HepG2 (cell line): ENCODE measurements around the gene AK8. TPM values are rescaled to one million over a fixed set of nuclear protein-coding genes. Genes with fewer than 3 reads are reported as not detected.

Source experiments
- ATAC-seq: fragments of 200-7000 bp; cut with Tn5 transposase; 3 replicates; pipeline ENCODE4 v1.9.1; 2020; ENCODE audit warnings: mild to moderate bottlenecking, moderate library complexity
- BruUV-seq: library from RNA; stranded (reverse); fragments of 400-500 nt; replicated peaks from 2 replicates; lab custom pipeline; 2021; lab: Mats Ljungman, UMichigan
- CTCF ChIA-PET: fragments of 300-600 bp; formaldehyde crosslinking; extraction: SDS; loops from one replicate; lab custom pipeline; 2021; ENCODE audit warnings: low total read pairs, inconsistent platforms, low intra/inter-chr PET ratio; lab: Yijun Ruan, JAX
- POLR2A ChIA-PET: fragments of 350-600 bp; sonication (Branson Sonifier 250); formaldehyde crosslinking; loops from one replicate; lab custom pipeline; 2020; ENCODE audit warnings: antibody characterized with exemption, inconsistent platforms; lab: Yijun Ruan, JAX
- DNase-seq: peaks from one replicate; pipeline ENCODE4 v3.0.0-alpha.2; 2015; ENCODE audit warnings: low spot score
- FAIRE-seq: peaks from 3 replicates; lab custom pipeline; 2011; peaks lifted over from hg19 to GRCh38; lab: Jason Lieb, UNC
- H2AFZ ChIP-seq: one replicate; pipeline ENCODE4 v1.6.1; 2011; ENCODE audit warnings: low read length, inconsistent platforms
- H3K27ac ChIP-seq: fragments of 300-600 bp; 3 replicates; pipeline ENCODE4 v1.8.0; 2011; ENCODE audit warnings: mixed run types, mild to moderate bottlenecking, mixed read lengths, low read length, inconsistent platforms; ENCODE audit not compliant: insufficient read depth; ENCODE audit errors: extremely low read length
- H3K27me3 ChIP-seq, 2 experiments: fragments of 200-600 bp in 1 of 2; 2 replicates in 1 of 2; 3 replicates in 1 of 2; pipeline versions ENCODE4 v1.6.0 to v1.8.0; 2011; ENCODE audit warnings: low read length in 2 of 2, mild to moderate bottlenecking in 2 of 2, moderate library complexity in 2 of 2, inconsistent platforms in 1 of 2; ENCODE audit not compliant: insufficient read depth in 2 of 2, control insufficient read depth in 1 of 2
- H3K36me3 ChIP-seq, 2 experiments: fragments of 200-600 bp in 1 of 2; replicated peaks in 1 of 2; 2 replicates in 1 of 2; 3 replicates in 1 of 2; pipeline versions ENCODE4 v1.5.1 to v1.8.0; 2011; ENCODE audit warnings: low read length in 2 of 2, inconsistent platforms in 1 of 2; ENCODE audit not compliant: insufficient read depth in 2 of 2, control insufficient read depth in 1 of 2
- H3K4me1 ChIP-seq: 2 replicates; pipeline ENCODE4 v1.5.1; 2012; ENCODE audit warnings: low read length, inconsistent platforms; ENCODE audit not compliant: insufficient read depth
- H3K4me2 ChIP-seq: 2 replicates; pipeline ENCODE4 v1.6.0; 2011; ENCODE audit warnings: low read depth, low read length, inconsistent platforms
- H3K4me3 ChIP-seq, 3 experiments: fragments of 200-600 bp in 1 of 3; sonication (generic), shearing (Covaris generic) in 1 of 3; replicated peaks in 1 of 3; 2 replicates each; pipeline ENCODE4 v1.5.1; 2011 to 2016; ENCODE audit warnings: low read length in 3 of 3, inconsistent platforms in 2 of 3, low read depth in 2 of 3, mild to moderate bottlenecking in 2 of 3, control low read depth in 1 of 3, mixed read lengths in 1 of 3; ENCODE audit not compliant: insufficient read depth in 1 of 3
- H3K79me2 ChIP-seq: one replicate; pipeline ENCODE4 v1.6.1; 2011; ENCODE audit warnings: low read length, inconsistent platforms; ENCODE audit not compliant: insufficient read depth
- H3K9ac ChIP-seq: 2 replicates; pipeline ENCODE4 v1.6.0; 2011; ENCODE audit warnings: mild to moderate bottlenecking, low read depth, low read length, inconsistent platforms; ENCODE audit not compliant: insufficient read depth
- H3K9me3 ChIP-seq: 2 replicates; pipeline ENCODE4 v1.5.1; 2012; ENCODE audit warnings: mild to moderate bottlenecking, low read length
- H4K20me1 ChIP-seq: 2 replicates; pipeline ENCODE4 v1.6.0; 2011; ENCODE audit warnings: inconsistent platforms, mild to moderate bottlenecking, low read length, moderate library complexity; ENCODE audit not compliant: insufficient read depth
- ARID5B ChIP-seq: IDR thresholded peaks from 2 replicates; pipeline ENCODE4 v1.4.0; 2020; ENCODE audit warnings: mild to moderate bottlenecking, missing genetic modification reagents
- CBX1 ChIP-seq: IDR thresholded peaks from one replicate; pipeline ENCODE4 v1.6.1; 2016; ENCODE audit warnings: antibody characterized with exemption, low read depth
- ELF1 ChIP-seq: sonication (generic); formaldehyde crosslinking; IDR thresholded peaks from 2 replicates; pipeline ENCODE4 v1.4.0; 2020; ENCODE audit warnings: missing genetic modification reagents
- FOSL1 ChIP-seq: sonication (generic); formaldehyde crosslinking; IDR thresholded peaks from 2 replicates; pipeline ENCODE4 v1.9.0; 2021; ENCODE audit warnings: missing genetic modification reagents, borderline replicate concordance
- FOXO1 ChIP-seq: sonication (generic); formaldehyde crosslinking; IDR thresholded peaks from 2 replicates; pipeline ENCODE4 v1.4.0; 2020; ENCODE audit warnings: missing genetic modification reagents
- HOXA3 ChIP-seq: sonication (generic); formaldehyde crosslinking; IDR thresholded peaks from 2 replicates; pipeline ENCODE4 v1.5.0; 2020; ENCODE audit warnings: missing genetic modification reagents
- RBM22 ChIP-seq: fragments of 200-400 bp; formaldehyde crosslinking; optimal IDR thresholded peaks from 2 replicates; pipeline ENCODE3; 2017; ENCODE audit warnings: mild to moderate bottlenecking, low read length, moderate library complexity
- SMAD1 ChIP-seq: sonication (generic); formaldehyde crosslinking; IDR thresholded peaks from 2 replicates; pipeline ENCODE4 v1.4.0; 2020; ENCODE audit warnings: missing genetic modification reagents, low read depth, mild to moderate bottlenecking, borderline replicate concordance
- ZFP36L1 ChIP-seq: sonication (generic); formaldehyde crosslinking; IDR thresholded peaks from 2 replicates; pipeline ENCODE4 v1.8.0; 2022; ENCODE audit warnings: mild to moderate bottlenecking, missing genetic modification reagents, moderate library complexity
- ZNF263 ChIP-seq: sonication (generic); formaldehyde crosslinking; IDR thresholded peaks from 2 replicates; pipeline ENCODE4 v1.4.0; 2020; ENCODE audit warnings: missing genetic modification reagents
- ZNF264 ChIP-seq: sonication (generic); formaldehyde crosslinking; IDR thresholded peaks from 2 replicates; pipeline ENCODE4 v1.4.0; 2020; ENCODE audit warnings: missing genetic modification reagents
- ZNF33B ChIP-seq: sonication (generic); formaldehyde crosslinking; IDR thresholded peaks from 2 replicates; pipeline ENCODE4 v1.5.1; 2020; ENCODE audit warnings: mild to moderate bottlenecking, missing genetic modification reagents
- ZNF431 ChIP-seq: sonication (generic); formaldehyde crosslinking; IDR thresholded peaks from 2 replicates; pipeline ENCODE4 v1.9.0; 2022; ENCODE audit warnings: missing genetic modification reagents, low read depth, mild to moderate bottlenecking, borderline replicate concordance
- ZNF503 ChIP-seq: sonication (generic); formaldehyde crosslinking; IDR thresholded peaks from 2 replicates; pipeline ENCODE4 v1.4.0; 2020; ENCODE audit warnings: missing genetic modification reagents
- WGBS: methylation state at CpG from one replicate; pipeline ENCODE4 v1.1.6; 2017; ENCODE audit warnings: low lambda C conversion rate; 5-methylcytosine and 5-hydroxymethylcytosine counted together
- in situ Hi-C: cut with HindIII; loops from 2 replicates; pipeline ENCODE4 v1.10.0; 2017; ENCODE audit warnings: low pct_unique_long_range_greater_than_20kb; ENCODE audit not compliant: extremely low pct_ligation_motif_present
- intact Hi-C: fragments of 100-400 bp; cut with micrococcal nuclease; formaldehyde crosslinking; loops from one replicate; pipeline ENCODE4 v1.10.0; 2022; ENCODE audit not compliant: unreplicated experiment
- polyA plus RNA-seq, 8 experiments: library from polyadenylated mRNA; depleted of rRNA in 3 of 8; stranded (reverse) in 7 of 8; unstranded in 1 of 8; fragments of >200 nt; fragmentation: Illumina TruSeq in 4 of 8; extraction: Trizol in 4 of 8; gene quantifications; 2 replicates each; pipeline versions ENCODE4 v1.2.1 to v1.2.3, GENCODE V29; 2011 to 2016; ENCODE audit warnings: low read depth in 4 of 8, missing spikeins in 1 of 8, mixed read lengths in 1 of 8; ENCODE audit not compliant: insufficient read depth in 1 of 8
- total RNA-seq, 5 experiments: library from RNA; depleted of rRNA; stranded (reverse); fragments of >200 nt; fragmentation: Illumina TruSeq; extraction: Trizol; gene quantifications; 2 replicates each; pipeline ENCODE4 v1.2.3, GENCODE V29; 2016; ENCODE audit warnings: low read depth in 1 of 5

AK8 gene
- total and polyA plus RNA-seq, 2 of the 13 experiments (the other 11 are each of a cell fraction or from before 2014, with no cell fraction given): 0.11 TPM; not detected in 1

- DNase-seq (no peak), FAIRE-seq (no peak)
- no TSS peak for BruUV-seq
Observed at GRCh38 chr9:132866898-132867297, 11.2 kb downstream of the AK8 start.

GRCh38 chr9:132864691-132865090 is 13.4 kb downstream of the AK8 start:
- H3K79me2 ChIP-seq: no peaks in the 10 kb centered on the region
- no peak overlapping the region for H3K4me3 ChIP-seq
- no peak overlapping the region for H3K27ac ChIP-seq
- H3K9ac ChIP-seq: no peak overlapping the region
- no TSS peak for BruUV-seq
- H3K36me3 ChIP-seq: no peaks in the 10 kb centered on the region
- ChIA-PET CTCF (no interaction called here), POLR2A (no interaction called here)
- H3K9me3 ChIP-seq: no peaks in the 10 kb centered on the region
- TF ChIP-seq CBX1 (no peak), ZNF503 (no peak), ELF1 (CRISPR knock-in tag) (no peak), FOSL1 (CRISPR knock-in tag) (no peak), SMAD1 (no peak), RBM22 (no peak), ZNF263 (no peak), ZNF33B (CRISPR knock-in tag) (no peak), HOXA3 (CRISPR knock-in tag) (no peak), ZFP36L1 (CRISPR knock-in tag) (no peak), ZNF264 (CRISPR knock-in tag) (no peak), ARID5B (CRISPR knock-in tag) (no peak), FOXO1 (CRISPR knock-in tag) (no peak), ZNF431 (CRISPR knock-in tag) (no peak)
- peaks cover 1 to 12% of the 10 kb centered on the region in 2 experiments; a peak in 3 of 5 replicates for H3K27me3 ChIP-seq
- FAIRE-seq (no peak), DNase-seq (no peak), ATAC-seq (no peak)
- in situ Hi-C loops (no loop called here), intact Hi-C loops (no loop called here)
- no peak overlapping the region for H3K4me2 ChIP-seq
- no peaks in the 10 kb centered on the region for H3K4me1 ChIP-seq
- H4K20me1 ChIP-seq: no peaks in the 10 kb centered on the region
- WGBS: 17% methylated on average over 8 of the region's 8 CpGs
- no peak overlapping the region for H2AFZ ChIP-seq

More at GRCh38 chr9:132866898-132867297, 11.2 kb downstream of the AK8 start:
- no peak overlapping the region for H3K4me2 ChIP-seq
- H4K20me1 ChIP-seq: no peaks in the 10 kb centered on the region
- H3K79me2 ChIP-seq: no peaks in the 10 kb centered on the region
- no peak for ATAC-seq
- H3K9me3 ChIP-seq: no peaks in the 10 kb centered on the region
- no peak overlapping the region for H3K27ac ChIP-seq
- H2AFZ ChIP-seq: no peak overlapping the region
- in situ Hi-C loops (no loop called here), intact Hi-C loops (no loop called here)
- H3K9ac ChIP-seq: no peak overlapping the region
- no peak for TF ChIP-seq HOXA3 (CRISPR knock-in tag)
- 72% methylated on average over 8 of the region's 8 CpGs for WGBS
- no peaks in the 10 kb centered on the region for H3K36me3 ChIP-seq
- H3K4me1 ChIP-seq: no peaks in the 10 kb centered on the region
- H3K4me3 ChIP-seq: no peak overlapping the region
- ChIA-PET CTCF (no interaction called here), POLR2A (no interaction called here)
- peaks cover 3 to 14% of the 10 kb centered on the region in 2 experiments; a peak in 2 of 5 replicates for H3K27me3 ChIP-seq
